Activated CD4-positive, CD25-positive, alpha-beta regulatory T cell treated with anti-CD3 and anti-CD28 coated beads, Interleukin-2, amount 50 U/mL, for 24 hours (primary cell): ENCODE results near the gene CPEB4.

Source experiments
- ATAC-seq, 2 donors: fragments of 150-1000 bp; cut with Tn5 transposase; one replicate each; pipeline ENCODE4 v1.10.0; 2021; ENCODE audit warnings: mild to moderate bottlenecking in 1 of 2, moderate library complexity in 1 of 2

The CPEB4 gene

DNA sequence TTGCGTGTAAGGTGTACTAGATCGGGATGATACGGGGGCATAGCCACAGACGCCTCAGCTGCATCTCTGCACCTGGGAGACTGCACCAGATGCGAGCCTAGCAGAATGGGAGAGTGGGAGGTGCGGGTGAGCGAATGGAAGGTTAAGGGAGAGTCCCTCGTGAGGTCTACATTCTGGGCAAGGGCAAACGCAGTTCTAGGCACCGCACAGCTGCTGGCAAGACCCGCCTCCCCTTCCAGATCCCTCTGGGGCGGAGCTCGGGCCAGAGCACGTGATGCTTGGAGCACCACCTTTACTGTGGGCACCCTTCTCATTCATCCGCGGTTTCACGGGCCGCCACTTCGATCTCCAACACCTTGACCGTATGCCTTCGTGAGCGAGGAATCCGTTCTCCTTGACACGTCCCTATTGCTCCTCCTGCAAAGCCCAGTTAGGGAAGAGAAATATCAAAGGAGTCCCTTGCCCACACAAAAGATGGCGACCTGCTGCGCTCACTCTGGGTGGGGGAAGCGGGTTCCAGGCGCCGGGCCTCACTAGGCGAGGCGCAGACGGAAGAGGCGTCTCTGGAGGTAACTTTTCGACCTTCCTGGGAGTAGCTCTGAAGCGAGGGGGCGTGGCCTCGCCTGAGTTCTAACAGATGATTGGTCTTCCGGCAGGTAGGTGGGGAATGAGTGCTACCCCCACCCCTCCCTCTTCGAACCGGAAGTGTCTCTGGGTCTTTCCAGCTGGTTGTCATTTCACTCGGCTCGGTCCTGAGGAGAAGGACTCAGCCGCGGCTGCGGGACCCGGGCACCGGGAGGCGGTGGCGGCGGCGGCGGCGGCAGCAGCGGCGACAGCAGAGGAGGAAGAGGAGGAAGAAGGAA lies at the start of gene CPEB4:
TSS of gene CPEB4 (plus strand) at position 740 of the 863 bp plus-strand sequence. CDS start 1,385 bp downstream, outside the sequence.
- ATAC-seq: peak; percentile 96 to 97

DNA sequence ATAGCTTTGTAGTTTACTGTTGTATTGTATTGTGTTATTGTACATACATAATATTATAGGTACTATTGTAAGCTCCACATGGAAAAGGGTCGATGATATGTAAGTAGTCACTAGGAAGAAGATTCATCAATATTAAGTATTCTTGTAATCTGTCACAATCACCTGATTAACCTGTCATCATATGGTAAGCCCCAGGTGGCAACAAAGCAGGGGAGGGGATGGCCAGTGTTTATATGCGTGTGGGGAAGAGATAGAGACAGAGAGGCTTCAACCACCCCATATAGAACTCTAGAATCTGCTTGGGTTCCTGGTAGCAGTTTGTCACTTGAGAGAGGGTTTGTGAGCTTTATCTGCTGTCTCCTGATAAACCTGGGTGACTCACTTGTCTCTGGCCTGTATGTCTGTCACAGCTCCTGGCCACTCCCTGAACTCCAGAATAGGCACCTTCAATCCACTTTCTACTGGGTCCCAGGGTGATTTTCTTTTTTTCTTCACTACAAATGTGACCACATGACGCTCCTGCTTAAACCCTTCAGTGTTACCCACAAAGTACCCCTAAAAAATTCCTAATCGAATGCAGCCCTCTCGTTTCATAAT lies 48.9 kb upstream of the CPEB4 start:
- no peak for ATAC-seq

DNA sequence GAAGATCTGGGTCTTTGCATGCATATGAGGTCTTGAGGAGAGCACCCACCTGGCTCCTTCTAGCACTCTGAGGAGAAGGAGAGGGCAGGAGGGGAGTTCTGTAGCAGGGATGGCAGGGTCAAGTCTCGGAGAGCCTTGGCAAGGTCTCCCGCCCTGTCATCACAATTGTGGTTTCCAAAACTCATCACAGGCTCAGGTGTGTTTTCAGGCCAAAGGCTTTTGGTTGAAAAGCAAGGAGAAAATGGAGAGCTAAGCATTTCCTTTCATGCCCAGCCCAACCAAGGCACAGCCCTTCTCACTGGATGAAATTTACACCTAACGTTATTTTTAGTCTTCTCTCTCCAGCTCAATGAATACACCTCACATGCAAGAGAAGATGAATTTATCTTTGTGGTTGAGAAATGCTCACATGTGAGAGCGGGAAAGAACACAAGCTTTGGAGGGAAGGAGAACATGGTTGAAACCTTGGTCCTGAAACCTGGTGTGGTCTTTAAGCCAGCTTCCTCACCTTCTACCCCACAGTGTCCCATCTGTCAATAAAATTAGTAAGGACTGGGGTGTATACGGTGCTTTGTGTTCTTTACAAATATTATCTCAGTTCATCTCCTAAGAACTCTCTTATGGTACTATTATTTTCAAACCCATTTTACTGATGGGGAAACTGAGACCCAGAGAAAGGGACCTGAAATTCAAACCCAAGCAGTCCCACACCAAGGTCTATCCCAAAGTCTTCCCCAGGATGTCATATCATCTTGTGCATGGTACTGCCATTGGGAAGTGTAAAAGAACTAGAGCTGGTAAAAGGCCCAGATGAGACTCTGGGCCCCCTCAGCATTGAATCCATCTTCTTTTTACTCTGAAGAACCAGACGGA lies 47.8 kb upstream of the CPEB4 start:
- no peak for ATAC-seq

DNA sequence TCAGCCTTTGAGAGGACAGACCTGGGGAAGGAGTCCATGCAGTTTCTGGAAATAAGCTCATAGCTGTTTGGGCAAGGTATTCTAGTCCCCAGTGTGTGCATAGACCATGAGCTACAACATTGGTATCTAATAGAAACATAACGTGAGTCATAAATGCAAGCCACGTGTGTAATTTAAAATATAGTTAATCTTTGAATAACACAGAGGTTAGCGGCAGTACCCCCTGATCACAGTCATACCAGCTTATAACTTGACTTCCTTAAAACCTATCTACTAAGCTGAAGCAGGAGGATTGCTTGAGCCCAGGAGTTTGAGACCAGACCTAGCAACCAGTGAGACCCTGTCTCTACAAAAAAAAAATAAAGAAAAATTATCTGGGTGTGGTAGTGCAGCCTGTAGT lies 46.4 kb upstream of the CPEB4 start:
- ATAC-seq: no peak

DNA sequence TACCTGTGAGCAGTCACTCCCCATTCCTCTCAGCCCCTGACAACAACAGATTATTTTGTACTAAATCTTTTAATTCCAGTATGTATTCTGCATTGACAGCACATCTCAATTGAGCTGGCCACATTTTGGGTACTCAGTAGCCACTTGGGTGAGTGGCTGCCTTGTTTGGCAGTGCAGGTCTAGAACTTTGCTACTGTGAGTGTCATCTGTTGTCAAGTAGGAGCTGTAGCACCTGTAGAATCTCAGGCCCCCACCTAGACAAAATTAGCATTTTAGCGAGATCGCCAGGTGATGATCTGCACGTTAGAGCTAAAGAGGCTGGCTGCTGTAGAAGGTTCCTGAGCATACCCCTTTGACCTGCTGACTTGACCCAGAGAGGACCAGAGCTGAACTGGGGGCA lies 44.4 kb upstream of the CPEB4 start:
- ATAC-seq: no peak

DNA sequence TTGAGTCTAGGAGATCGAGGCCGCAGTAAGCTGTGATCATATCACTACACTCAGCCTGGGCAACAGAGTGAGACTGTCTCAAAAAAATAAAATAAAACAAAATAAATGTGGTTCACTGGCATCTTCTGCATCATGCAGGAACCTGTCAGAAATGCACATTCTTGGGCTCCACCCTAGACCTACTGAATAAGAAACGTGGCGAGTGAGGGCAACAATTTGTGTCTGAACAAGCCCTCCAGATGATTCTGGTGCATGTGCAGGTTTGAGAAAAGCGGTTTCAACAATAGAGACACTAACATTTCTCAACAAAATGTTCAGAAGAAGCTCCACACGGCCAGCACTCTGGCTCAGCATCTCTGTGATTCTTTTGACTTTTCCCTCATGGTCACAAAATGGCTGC lies 42.8 kb upstream of the CPEB4 start:
- ATAC-seq: no peak

DNA sequence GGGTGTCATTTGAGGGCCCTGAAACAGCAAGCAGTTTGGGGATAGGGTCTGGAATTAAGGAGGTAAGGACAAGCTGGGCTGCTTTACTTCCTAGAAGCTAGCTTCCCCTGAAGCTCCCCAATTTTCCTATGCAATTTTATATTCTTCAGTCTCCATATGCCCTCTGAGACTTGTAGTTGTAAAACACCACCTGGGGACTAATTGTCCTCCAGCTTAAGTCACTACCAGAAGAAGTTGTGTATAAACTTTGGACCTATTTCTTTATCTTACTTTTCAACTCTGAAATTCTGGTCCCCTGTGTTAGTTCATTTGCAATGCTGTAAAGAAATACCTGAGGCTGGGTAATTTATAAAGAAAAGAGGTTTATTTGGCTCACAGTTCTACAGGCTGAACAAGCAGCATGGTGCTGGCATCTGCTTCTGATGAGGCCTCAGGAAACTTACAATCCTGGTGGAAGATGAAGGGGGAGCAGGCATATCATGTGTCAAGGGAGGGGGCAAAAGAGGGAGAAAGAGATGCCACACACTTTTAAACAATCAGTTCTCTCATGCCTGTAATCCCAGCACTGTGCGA lies 41.1 kb upstream of the CPEB4 start:
- no peak for ATAC-seq

DNA sequence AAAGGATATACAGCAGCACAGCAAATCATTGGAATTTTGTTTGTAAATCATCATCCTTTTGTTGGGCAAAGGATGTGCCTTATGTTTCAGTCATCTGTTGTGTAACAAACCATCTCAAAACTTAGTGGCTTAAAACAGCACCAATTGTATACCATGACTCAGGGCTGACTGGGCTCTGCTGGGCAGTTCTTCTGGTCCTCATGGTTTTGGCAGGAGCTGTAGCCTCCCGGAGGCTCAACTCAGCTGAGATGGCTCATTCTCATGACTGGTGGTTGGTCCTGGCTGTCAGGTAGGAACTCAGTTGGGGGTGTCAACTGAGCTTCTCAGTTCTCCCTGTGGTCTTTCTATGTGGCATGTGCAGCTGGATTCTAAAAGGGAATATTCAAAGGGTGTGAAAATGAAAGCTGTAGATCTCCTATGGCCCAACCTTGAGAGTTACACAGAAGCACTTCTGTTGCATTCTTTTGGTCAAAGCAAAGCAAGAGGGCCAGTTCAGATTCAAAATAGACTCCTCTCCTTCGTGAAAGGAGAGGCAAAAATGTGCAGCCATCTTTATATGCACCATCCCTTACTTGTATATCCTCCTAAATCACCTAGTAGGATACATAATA lies 39.1 kb upstream of the CPEB4 start:
- no peak for ATAC-seq

DNA sequence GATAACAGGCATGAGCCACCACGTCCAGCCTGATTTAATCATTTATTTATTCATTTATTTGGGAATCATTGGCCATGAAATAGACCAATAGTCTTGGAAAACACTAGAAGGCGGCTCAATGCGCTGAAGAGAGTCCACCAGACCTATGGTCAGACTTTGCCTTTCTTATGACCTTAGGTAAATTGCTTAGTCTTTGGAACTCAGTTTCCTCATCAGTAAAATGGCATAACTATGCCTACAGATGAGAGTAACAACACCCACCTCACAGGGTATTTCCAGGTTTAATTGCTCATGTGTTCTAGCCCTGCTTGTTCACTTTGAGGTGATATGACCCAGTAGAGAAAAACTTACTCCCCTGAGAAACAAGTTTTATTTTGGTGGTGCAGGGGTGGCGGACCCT lies 38.2 kb upstream of the CPEB4 start:
- ATAC-seq: no peak

DNA sequence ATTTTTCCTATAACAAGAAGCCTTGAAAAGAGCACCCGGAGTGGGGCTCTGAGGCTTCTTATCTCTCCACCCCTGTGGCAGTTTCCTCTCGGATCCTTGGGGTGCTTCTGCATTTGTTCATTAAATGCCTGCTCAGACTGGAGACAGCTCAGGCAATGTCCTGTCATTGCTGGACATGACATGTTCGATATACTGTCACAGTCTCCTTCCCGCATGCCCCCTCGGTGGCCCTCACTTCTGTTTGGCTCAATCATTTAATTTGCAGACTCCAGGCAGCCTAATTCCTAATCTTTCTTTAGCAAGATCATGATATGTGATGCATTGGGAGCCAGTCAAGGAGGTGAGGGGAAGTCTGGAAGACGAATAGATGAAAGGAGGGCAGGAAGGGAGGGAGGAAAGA lies 37.5 kb upstream of the CPEB4 start:
- ATAC-seq: no peak

DNA sequence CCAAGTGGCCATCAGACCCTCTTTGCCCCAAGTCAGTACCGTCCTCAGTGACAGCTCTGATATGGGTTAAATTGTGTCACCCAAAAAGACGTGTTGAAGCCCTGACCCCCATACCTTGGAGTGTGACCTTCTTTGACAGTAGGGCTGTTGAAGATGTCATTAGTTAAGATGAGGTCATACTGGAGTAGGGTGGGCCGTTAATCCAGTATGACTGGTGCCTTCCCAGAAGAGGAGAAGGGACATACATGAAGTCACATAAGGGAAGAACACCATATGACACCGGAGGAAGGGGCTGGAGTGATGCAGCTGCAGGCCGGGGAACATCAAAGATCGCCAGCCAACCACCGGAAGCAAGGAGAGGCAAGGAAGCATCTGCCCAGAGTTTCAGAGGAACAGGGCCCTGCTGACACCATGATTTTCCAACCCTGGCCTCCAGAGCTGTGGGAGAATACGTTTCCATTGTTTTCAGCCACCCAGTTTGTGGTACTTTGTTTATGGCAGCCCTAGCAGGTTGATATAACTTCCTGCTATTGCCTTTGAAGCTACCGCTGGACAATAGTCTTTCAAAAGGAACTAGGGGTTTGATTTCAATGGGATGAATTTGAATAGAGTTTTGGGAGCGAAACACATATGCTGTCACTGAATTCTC lies 36.4 kb upstream of the CPEB4 start:
- ATAC-seq: no peak

DNA sequence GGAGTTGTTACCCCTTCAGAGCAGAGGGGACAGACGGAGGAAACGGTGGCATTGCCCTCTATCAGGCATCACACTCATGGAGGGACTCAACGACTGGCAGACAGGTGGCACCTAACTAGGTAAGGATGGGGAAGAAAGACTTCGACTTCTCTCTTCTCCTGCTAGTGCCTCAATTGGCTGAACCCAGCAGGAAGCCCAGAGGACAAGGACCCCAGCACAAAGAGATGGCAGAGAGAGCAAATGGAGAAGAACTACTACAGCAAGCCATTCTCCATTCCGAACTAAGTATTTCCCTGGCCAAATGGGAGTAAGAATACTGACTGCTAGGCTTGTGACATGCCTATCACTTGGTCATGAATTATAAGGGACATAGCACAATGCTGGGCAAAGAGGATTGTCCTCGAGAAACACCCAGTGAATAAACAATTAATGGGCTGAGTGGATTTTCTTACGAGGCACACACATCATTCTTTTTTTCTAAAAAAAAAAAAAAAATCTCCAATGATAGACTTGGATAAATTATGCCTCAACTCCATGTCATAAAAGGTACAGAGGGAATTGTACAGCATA lies 35.3 kb upstream of the CPEB4 start:
- ATAC-seq: no peak

DNA sequence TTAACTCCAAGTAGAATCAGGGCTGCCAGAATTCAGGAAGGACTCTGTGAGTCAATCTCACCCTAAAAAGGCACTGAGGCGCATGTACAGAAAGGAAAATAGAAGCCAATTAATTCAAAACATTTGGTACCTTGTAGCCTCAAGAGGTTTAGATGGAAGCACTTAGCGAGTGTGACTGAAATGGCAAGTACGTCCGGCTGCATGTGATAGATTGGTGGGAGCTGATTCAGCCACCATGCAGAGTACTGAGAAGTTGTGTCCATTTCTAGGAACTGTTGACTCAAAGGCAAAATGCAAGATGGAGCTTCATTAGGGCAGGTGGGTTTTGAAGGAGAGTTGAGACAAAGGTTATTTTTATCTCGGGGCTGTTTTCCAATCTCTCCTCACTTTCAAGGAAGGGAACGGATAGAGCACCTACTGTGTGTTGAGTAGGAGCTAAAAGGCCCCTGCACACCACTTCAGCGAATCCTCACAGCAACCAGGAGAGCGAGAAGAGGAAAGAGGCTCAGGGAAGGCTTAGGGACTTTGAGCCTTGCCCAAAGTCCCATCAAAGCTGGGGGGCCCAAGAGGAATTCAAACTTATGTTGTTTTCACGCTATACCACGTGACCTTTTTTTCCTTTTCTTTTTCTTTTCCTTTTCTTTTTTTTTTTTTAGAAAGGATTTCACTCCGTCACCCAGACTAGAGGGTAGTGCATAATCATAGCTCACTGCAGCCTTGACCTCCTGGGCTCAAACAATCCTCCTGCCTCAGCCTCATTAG lies 34.6 kb upstream of the CPEB4 start:
- ATAC-seq: peak; percentile 46 to 55

DNA sequence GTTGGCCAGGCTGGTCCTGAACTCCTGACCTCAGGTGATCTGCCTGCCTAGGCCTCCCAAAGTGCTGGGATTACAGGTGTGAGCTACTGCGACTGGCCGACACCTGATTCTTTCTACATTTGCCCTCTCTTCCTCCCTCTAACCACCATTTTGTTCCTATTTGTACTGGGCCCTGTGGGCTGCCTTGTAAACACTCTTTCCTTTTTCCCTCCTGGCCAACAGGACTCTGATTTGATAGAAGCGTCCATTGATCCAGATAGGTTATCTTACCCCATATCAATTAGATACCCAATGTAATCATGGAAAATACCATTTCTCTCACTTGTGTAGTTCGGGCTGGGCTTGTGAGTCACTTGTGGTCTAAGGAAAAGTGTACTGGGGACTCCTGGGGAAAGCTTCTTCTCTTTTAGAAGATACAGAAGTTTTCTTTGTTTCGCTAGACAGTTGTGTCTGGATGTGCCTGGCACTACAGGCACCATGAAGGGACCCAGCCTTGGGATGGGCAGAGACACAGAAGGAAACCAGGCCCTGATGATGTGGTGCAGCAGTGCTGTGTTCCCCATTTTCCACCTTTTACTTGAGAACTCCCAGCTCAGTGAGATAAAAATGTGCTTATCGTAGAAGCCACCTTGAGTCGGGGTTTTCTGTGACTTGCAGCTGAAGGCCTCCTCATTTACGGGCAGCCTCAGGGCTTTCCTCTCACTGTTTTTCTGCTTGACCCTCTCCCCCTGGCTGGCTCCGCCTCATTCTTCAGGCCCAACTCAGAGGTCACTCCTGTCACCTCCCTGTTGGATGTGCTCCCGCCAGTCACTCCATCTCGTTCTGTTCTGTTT lies 32.8 kb upstream of the CPEB4 start:
- ATAC-seq: no peak

DNA sequence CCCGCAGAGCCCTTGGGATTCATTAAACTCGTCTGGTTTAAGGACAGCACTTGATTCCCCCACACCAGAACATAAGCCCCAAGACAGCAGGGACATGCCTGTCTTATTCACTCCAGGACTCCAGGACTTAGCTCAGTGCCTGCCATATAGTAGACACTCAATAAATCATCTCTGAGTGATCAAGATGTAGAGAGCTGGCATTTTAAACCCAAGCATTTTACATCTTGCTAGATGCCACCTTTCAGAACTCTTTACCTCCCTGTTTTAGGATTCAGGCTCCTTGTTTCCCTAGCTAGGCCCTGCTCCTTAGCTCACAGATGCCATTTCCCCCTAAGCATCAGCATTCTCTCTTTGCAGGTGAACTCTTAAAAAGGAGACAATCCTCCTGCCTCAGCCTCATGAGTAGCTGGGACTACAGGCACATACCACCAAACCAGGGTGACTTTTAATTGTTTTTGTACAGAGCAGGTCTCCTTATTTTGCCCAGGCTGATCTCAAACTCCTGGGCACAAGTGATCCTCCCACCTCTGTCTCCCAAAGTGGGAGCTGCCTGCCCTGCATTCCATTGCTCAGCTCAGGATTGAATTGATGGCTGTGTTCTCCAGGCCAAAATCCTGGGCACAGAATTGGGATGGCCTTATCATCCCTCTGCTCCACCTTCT lies 32.0 kb upstream of the CPEB4 start:
- no peak for ATAC-seq

DNA sequence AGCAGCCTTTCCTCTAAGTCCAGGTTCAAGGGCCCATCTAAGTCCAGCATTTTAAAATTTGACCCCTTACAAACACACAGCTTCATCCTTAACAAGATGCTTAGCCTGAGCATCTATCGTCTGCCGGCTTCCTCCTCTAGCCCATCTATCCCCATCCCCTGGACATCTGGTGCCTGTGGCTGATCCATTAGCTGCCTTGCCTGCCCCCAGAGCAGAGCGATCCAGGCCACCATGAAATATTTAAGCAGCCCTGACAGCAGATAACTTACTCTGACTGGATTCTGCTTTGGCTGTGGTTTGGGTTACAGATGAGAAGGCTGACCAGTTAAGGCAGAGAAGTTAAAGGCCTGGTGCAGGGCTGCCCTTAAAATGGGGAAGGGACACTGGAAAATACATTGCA lies 30.9 kb upstream of the CPEB4 start:
- ATAC-seq: no peak

DNA sequence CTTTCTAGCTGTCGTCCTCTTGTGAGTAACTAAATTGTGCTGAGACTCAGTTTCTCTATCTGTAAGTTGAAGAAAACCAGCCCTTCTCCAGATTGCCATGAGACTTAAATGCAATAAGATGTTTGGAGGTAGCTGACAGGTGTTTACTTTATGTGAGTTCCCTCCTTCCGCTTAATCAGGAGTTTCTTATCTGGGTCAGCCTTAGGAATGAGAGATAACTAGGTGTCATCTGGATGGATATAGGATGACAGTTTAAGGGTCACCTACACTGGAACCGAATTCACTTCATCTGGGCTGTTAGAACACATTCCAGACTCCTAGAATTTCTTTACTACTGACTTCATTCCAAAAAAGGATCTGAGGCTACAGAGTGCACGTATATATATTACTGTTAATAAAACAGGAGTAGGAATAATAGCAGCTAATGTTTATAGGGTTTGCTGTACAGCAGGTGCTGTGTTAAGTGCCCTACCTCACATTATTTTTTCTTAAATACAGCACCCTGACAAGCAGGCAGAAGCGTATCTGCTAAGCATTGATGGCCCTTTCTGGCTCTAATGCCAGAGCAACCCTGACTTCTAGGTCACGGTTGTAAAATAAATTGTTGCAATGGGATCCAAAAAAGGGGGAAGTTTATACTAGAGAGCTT lies 30.0 kb upstream of the CPEB4 start:
- ATAC-seq: no peak

DNA sequence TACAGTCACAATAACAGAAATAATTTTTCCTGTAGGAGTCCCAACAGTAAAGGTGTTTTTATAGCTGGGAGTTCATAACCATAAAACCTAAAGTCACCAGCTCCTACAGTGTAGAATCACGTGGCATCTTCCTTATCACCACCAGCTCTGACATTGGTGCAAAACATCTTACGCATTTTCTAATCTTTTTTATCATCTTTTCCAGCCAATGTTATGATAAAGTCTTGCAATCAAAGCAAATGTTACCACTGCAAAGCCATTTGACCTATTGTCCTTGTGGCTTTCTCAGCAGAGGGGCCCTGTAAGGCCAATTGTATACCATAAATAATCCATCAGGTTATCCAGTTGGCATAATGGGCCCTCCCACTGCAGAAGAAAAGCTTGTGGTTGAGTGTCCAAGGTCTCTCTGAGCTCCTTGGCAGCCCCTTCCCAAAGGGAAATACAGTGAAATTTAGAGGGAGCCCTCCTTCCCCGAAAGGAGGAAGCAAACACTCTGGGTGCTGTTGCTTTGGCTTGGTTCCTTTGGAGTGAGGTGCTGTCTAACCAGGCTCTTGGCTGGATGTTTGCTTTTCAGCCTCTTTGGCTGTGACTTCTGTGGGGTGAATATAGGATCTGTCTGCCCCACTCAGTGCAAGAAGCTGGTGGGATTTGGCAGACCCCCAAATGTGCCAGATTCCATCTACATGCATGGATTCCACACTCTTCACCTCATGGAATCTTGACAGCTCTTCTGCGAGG lies 29.3 kb upstream of the CPEB4 start:
- no peak for ATAC-seq
